ENCODE measurements around the gene CLBA1.

DNA sequence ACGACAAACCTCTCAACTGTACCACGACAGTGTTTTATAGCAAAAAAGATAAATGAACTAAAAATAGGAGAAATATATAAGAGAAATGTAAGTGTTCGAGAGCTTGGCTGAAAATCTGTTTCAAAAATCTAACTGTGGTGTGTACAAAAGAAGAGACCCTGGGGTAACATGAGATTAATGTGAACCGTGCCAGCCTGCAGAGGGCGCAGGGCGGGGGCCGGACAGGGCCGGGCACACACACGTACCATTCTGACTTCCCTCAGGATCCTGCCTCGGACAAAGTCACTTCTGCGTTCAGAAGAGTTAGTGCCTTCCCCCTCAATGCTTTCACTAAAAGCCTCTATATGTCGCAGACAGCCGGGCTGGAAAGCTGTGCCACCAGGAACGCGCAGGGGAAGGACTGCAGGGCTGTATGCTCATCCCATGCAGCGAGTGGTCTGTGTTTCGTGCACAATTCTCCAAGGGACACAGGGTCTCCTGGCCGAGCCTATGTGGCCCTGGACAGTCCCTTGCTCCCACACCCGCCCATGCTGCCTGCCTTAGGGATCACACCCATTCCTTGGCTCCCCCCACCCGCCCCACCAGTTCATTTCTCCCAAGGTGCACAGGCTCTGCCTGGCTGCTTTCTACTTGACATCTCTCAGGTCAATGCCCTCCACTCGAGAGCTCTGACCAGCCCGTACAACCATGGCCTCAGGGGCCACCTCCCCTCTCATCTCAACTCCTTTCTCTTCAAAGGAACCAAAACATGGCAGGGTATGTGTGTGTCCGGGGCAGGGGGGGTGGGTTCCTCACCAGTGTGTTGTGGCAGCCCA, 26.8 kb downstream of the CLBA1 start:
- no peak for TF ChIP-seq ZNF626 (tag by site-specific recombination; IDR thresholded peaks at IDR 0.05)
- TF ChIP-seq SCRT1 (tag by site-specific recombination; IDR thresholded peaks at IDR 0.05; ENCODE audit: borderline replicate concordance), result no peak
- TF ChIP-seq, protein P1, sequence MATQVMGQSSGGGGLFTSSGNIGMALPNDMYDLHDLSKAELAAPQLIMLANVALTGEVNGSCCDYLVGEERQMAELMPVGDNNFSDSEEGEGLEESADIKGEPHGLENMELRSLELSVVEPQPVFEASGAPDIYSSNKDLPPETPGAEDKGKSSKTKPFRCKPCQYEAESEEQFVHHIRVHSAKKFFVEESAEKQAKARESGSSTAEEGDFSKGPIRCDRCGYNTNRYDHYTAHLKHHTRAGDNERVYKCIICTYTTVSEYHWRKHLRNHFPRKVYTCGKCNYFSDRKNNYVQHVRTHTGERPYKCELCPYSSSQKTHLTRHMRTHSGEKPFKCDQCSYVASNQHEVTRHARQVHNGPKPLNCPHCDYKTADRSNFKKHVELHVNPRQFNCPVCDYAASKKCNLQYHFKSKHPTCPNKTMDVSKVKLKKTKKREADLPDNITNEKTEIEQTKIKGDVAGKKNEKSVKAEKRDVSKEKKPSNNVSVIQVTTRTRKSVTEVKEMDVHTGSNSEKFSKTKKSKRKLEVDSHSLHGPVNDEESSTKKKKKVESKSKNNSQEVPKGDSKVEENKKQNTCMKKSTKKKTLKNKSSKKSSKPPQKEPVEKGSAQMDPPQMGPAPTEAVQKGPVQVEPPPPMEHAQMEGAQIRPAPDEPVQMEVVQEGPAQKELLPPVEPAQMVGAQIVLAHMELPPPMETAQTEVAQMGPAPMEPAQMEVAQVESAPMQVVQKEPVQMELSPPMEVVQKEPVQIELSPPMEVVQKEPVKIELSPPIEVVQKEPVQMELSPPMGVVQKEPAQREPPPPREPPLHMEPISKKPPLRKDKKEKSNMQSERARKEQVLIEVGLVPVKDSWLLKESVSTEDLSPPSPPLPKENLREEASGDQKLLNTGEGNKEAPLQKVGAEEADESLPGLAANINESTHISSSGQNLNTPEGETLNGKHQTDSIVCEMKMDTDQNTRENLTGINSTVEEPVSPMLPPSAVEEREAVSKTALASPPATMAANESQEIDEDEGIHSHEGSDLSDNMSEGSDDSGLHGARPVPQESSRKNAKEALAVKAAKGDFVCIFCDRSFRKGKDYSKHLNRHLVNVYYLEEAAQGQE (tag by site-specific recombination; IDR thresholded peaks at IDR 0.05), result no peak
- no peak for TF ChIP-seq SCRT2 (tag by site-specific recombination; IDR thresholded peaks at IDR 0.05)
